ENCODE data around the gene UBTD1. TPM values are rescaled to one million over a fixed set of nuclear protein-coding genes. Genes with fewer than 3 reads are reported as not detected.

The UBTD1 gene
- total RNA-seq, 2 donors from 2014 or later = 10.0 to 93.8 TPM

DNA sequence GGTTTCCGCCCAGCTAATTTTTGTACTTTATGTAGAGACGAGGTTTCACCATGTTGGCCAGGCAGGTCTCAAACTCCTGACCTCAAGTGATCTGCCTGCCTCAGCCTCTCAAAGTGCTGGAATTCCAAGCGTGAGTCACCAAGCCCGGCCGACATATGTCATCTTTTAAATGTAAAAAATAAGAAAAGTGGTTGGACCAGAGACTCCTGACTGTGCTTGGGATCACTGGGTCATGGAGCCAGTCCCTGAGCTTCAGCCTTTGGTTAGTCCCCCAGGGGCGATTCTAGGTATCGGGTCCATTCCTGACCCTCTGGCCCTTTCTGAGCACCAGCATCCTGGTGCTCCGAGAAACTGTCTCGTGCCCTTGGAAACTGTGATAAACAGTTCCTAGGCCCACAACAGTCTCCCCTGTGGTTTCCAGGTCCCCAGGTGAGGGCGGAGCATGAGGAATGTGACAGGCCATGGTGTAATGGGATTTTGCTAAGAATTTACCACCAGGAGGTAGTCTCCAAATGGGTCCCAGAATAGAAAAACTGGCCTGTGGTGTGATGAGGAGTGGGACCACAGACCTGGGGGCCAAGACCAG lies 32.8 kb downstream of the UBTD1 start:
- Histone ChIP-seq H3K27ac (no peak overlapping the region), H3K27me3 (replicated peaks; ENCODE audit: insufficient read depth) (no peaks in the 10 kb centered on the region), H3K36me3 (no peaks in the 10 kb centered on the region), H3K4me3 (no peak overlapping the region), H3K9me3 (no peaks in the 10 kb centered on the region), H3K4me1 (replicated peaks) (no peaks in the 10 kb centered on the region)
- WGBS = 91% methylated on average over 10 of the region's 10 CpGs
- TF ChIP-seq POLR2A (IDR thresholded peaks at IDR 0.05) = no peak
- TF ChIP-seq CTCF (IDR thresholded peaks at IDR 0.05) = no peak
- TF ChIP-seq POLR2AphosphoS5 (IDR thresholded peaks at IDR 0.05) = no peak
- intact Hi-C loops (cut with DNase I) = no loop called here
- no peak for DNase-seq (ENCODE audit: low spot score)

DNA sequence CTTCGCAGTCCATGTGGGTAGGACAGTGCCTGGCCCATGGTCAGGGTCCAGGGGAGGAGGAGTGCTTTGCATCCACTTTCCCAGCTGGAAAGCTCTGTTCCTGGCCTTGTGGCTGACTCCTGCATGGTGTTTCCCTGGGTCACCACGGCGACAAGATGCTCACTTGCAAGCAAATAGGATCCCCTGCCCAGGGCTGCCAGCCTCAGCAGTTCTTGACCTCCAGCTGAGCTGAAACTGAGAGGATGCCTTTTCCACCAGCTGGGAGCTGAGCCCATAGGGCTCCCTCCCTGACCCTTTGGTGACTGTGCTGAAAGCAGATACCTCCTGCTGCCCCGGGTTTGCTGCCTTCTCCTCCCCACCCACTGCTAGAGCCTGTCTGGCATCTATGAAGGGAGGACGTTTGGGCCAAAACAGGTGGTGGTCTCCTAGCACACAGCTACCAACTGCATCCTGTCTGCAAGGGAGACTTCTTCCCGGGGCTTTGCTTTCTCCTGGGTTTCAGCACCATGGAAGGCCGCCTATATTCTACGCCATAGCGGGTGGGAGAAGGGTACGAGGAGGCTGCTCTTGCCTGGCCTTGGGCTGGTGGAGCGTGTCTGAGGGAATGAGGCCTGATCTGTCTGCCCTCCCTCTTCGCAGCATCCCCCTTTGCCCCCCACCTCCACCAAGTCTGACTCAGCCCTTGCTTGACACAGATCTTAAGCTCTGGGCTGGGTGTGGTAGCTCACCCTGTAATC lies 34.4 kb downstream of the UBTD1 start:
- Histone ChIP-seq H3K27me3 (replicated peaks; ENCODE audit: insufficient read depth) (no peaks in the 10 kb centered on the region), H3K4me1 (replicated peaks) (no peaks in the 10 kb centered on the region), H3K4me3 (no peak overlapping the region), H3K9me3 (no peaks in the 10 kb centered on the region), H3K36me3 (no peaks in the 10 kb centered on the region), H3K27ac (no peak overlapping the region)
- no peak for DNase-seq (ENCODE audit: low spot score)
- TF ChIP-seq CTCF (IDR thresholded peaks at IDR 0.05) = no peak
- no peak for TF ChIP-seq POLR2A (IDR thresholded peaks at IDR 0.05)
- no peak for TF ChIP-seq POLR2AphosphoS5 (IDR thresholded peaks at IDR 0.05)
- intact Hi-C loops (cut with DNase I) = no loop called here
- 72% methylated on average over 12 of the region's 12 CpGs for WGBS

DNA sequence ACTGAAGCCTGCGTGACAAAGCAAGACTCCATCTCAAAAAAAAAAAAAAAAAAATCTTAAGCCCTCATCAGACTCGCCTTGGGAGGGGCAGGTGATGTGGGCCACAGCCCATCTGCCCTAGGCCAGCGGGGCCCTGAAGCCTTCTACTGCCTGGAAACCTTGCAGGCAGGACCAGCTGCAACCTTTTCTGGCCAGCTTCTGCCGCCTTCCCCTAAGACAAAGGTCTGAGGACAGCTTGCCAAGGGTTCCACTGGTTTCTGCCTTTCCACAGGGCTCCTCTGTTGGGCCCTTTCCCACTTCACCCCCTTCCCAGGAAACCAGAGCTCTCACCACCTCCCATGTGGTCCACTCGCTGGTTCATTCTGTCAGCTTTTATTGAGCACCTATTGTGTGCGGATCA lies 35.2 kb downstream of the UBTD1 start:
- WGBS = 83% methylated on average over 6 of the region's 6 CpGs
- Histone ChIP-seq H3K27ac (no peak overlapping the region), H3K4me3 (no peak overlapping the region), H3K36me3 (no peaks in the 10 kb centered on the region), H3K4me1 (replicated peaks) (no peaks in the 10 kb centered on the region), H3K9me3 (no peaks in the 10 kb centered on the region), H3K27me3 (replicated peaks; ENCODE audit: insufficient read depth) (no peaks in the 10 kb centered on the region)
- intact Hi-C loops (cut with DNase I) = no loop called here
- no peak for DNase-seq (ENCODE audit: low spot score)
- TF ChIP-seq POLR2AphosphoS5 (IDR thresholded peaks at IDR 0.05) (no peak), CTCF (IDR thresholded peaks at IDR 0.05) (no peak)

GRCh38 chr10:97534746-97535367 lies 36.1 kb downstream of the UBTD1 start:
- intact Hi-C loops (cut with DNase I) = no loop called here
- H3K27ac ChIP-seq = no peak overlapping the region
- 84% methylated on average over 6 of the region's 6 CpGs for WGBS

More at GRCh38 chr10:97534746-97535367, 36.1 kb downstream of the UBTD1 start:
- TF ChIP-seq CTCF (IDR thresholded peaks at IDR 0.05) (peak in 1 of 4 experiments; percentile 41), POLR2AphosphoS5 (IDR thresholded peaks at IDR 0.05) (no peak), POLR2A (IDR thresholded peaks at IDR 0.05) (no peak)
- H3K27me3 ChIP-seq (replicated peaks; ENCODE audit: insufficient read depth) = no peaks in the 10 kb centered on the region
- H3K4me1 ChIP-seq (replicated peaks) = no peaks in the 10 kb centered on the region
- DNase-seq (ENCODE audit: low spot score) = no peak
- H3K9me3 ChIP-seq = no peaks in the 10 kb centered on the region
- H3K36me3 ChIP-seq = no peaks in the 10 kb centered on the region
- H3K4me3 ChIP-seq = no peak overlapping the region
